ENCODE data around the gene IGSF6.

IGSF6 gene

GRCh38 chr16:21613781-21614180, 38.6 kb downstream of the IGSF6 start:
- POLR2A ChIA-PET, result interaction anchor here (1.0 kb wide), 1 partner anchor 13 kb away, joined by 4 read pairs; no protein-coding TSS in a partner anchor
- Histone ChIP-seq H3K4me3 (ENCODE audit: low read depth, low read length) (no peak overlapping the region), H3K4me1 (ENCODE audit: control insufficient read depth, insufficient read depth, low read length) (peaks cover 33% of the 10 kb centered on the region), H3K36me3 (ENCODE audit: control insufficient read depth in 2 of 2, insufficient read depth in 1 of 2, low read length in 2 of 2) (peaks cover 0 to 12% of the 10 kb centered on the region in 2 experiments; a peak in 2 of 3 replicates), H3K9me3 (ENCODE audit: control insufficient read depth, insufficient read depth, low read depth, low read length) (no peaks in the 10 kb centered on the region), H3K27ac (ENCODE audit: extremely low read depth, low read depth, low read length) (no peak overlapping the region)
- CTCF ChIA-PET, result interaction anchor here (0.7 kb wide), 1 partner anchor 8 kb away, joined by 3 read pairs; no protein-coding TSS in a partner anchor
- no peak for TF ChIP-seq KLF1 (tag by site-specific recombination; IDR thresholded peaks at IDR 0.05)
- no peak for TF ChIP-seq ZNF529 (tag by site-specific recombination; IDR thresholded peaks at IDR 0.05; ENCODE audit: insufficient replicate concordance)
- no peak for TF ChIP-seq SP7 (tag by site-specific recombination; IDR thresholded peaks at IDR 0.05)
- TF ChIP-seq ZNF501 (tag by site-specific recombination; IDR thresholded peaks at IDR 0.05), result no peak
- TF ChIP-seq REPIN1 (tag by site-specific recombination; IDR thresholded peaks at IDR 0.05; ENCODE audit: low read depth), result no peak
- TF ChIP-seq ZNF521 (tag by site-specific recombination; IDR thresholded peaks at IDR 0.05), result no peak
- no peak for TF ChIP-seq ZNF791 (tag by site-specific recombination; IDR thresholded peaks at IDR 0.05)
- no peak for TF ChIP-seq ZSCAN30 (tag by site-specific recombination; IDR thresholded peaks at IDR 0.05)
- no peak for TF ChIP-seq ZNF121 (tag by site-specific recombination; IDR thresholded peaks at IDR 0.05)

GRCh38 chr16:21613361-21613760, 39.0 kb downstream of the IGSF6 start:
- Histone ChIP-seq H3K4me1 (ENCODE audit: control insufficient read depth, insufficient read depth, low read length) (peaks cover 33% of the 10 kb centered on the region), H3K36me3 (ENCODE audit: control insufficient read depth in 2 of 2, insufficient read depth in 1 of 2, low read length in 2 of 2) (peaks cover 0 to 11% of the 10 kb centered on the region in 2 experiments; a peak in 2 of 3 replicates), H3K4me3 (ENCODE audit: low read depth, low read length) (no peak overlapping the region), H3K27ac (ENCODE audit: extremely low read depth, low read depth, low read length) (no peak overlapping the region), H3K9me3 (ENCODE audit: control insufficient read depth, insufficient read depth, low read depth, low read length) (no peaks in the 10 kb centered on the region)
- TF ChIP-seq ZNF580 (tag by site-specific recombination; IDR thresholded peaks at IDR 0.05), result no peak
- TF ChIP-seq ZNF121 (tag by site-specific recombination; IDR thresholded peaks at IDR 0.05), result no peak
- no peak for TF ChIP-seq ZIC2 (tag by site-specific recombination; IDR thresholded peaks at IDR 0.05)
- TF ChIP-seq ZBTB48 (tag by site-specific recombination; IDR thresholded peaks at IDR 0.05), result no peak
- no peak for TF ChIP-seq ZBTB7A (tag by site-specific recombination; IDR thresholded peaks at IDR 0.05; ENCODE audit: low read depth)
- no peak for TF ChIP-seq RBAK (tag by site-specific recombination; IDR thresholded peaks at IDR 0.05)
- TF ChIP-seq ZNF146 (tag by site-specific recombination; IDR thresholded peaks at IDR 0.05), result no peak
- TF ChIP-seq, protein P1, sequence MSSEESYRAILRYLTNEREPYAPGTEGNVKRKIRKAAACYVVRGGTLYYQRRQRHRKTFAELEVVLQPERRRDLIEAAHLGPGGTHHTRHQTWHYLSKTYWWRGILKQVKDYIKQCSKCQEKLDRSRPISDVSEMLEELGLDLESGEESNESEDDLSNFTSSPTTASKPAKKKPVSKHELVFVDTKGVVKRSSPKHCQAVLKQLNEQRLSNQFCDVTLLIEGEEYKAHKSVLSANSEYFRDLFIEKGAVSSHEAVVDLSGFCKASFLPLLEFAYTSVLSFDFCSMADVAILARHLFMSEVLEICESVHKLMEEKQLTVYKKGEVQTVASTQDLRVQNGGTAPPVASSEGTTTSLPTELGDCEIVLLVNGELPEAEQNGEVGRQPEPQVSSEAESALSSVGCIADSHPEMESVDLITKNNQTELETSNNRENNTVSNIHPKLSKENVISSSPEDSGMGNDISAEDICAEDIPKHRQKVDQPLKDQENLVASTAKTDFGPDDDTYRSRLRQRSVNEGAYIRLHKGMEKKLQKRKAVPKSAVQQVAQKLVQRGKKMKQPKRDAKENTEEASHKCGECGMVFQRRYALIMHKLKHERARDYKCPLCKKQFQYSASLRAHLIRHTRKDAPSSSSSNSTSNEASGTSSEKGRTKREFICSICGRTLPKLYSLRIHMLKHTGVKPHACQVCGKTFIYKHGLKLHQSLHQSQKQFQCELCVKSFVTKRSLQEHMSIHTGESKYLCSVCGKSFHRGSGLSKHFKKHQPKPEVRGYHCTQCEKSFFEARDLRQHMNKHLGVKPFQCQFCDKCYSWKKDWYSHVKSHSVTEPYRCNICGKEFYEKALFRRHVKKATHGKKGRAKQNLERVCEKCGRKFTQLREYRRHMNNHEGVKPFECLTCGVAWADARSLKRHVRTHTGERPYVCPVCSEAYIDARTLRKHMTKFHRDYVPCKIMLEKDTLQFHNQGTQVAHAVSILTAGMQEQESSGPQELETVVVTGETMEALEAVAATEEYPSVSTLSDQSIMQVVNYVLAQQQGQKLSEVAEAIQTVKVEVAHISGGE (tag by site-specific recombination; conservative IDR thresholded peaks at IDR 0.05; ENCODE audit: low read depth), result no peak
- no peak for TF ChIP-seq GLI2 (tag by site-specific recombination; IDR thresholded peaks at IDR 0.05; ENCODE audit: borderline replicate concordance, low read depth)
- ChIA-PET CTCF (no interaction called here), POLR2A (interaction anchor here (0.6 to 1.0 kb wide), 2 partner anchors 13 to 100 kb away, joined by 4 to 5 read pairs; no protein-coding TSS in a partner anchor)

GRCh38 chr16:21611556-21612384, 40.6 kb downstream of the IGSF6 start:
- Histone ChIP-seq H3K4me3 (ENCODE audit: low read depth, low read length) (no peak overlapping the region), H3K36me3 (ENCODE audit: control insufficient read depth in 2 of 2, insufficient read depth in 1 of 2, low read length in 2 of 2) (peaks cover 0 to 4% of the 10 kb centered on the region in 2 experiments; a peak in 2 of 3 replicates), H3K27ac (ENCODE audit: extremely low read depth, low read depth, low read length) (no peak overlapping the region), H3K4me1 (ENCODE audit: control insufficient read depth, insufficient read depth, low read length) (peaks cover 33% of the 10 kb centered on the region), H3K9me3 (ENCODE audit: control insufficient read depth, insufficient read depth, low read depth, low read length) (no peaks in the 10 kb centered on the region)
- ChIA-PET POLR2A (interaction anchor here (0.7 kb wide), 1 partner anchor 22 kb away, joined by 4 read pairs; no protein-coding TSS in a partner anchor), CTCF (interaction anchor here (0.7 to 1.6 kb wide), 3 partner anchors 46 to 689 kb away, joined by 3 read pairs; no protein-coding TSS in a partner anchor)
- TF ChIP-seq ZFP37 (tag by site-specific recombination; IDR thresholded peaks at IDR 0.05) (no peak), ZNF114 (tag by site-specific recombination; IDR thresholded peaks at IDR 0.05) (no peak), ZNF274 (IDR thresholded peaks at IDR 0.05; ENCODE audit: low read length) (no peak), ZNF274 (tag by site-specific recombination; IDR thresholded peaks at IDR 0.05; ENCODE audit: borderline replicate concordance) (no peak), GFI1B (tag by site-specific recombination; IDR thresholded peaks at IDR 0.05) (0 out of 2 replicates have a peak, but pooled peaks have one; percentile 38), ZNF155 (tag by site-specific recombination; IDR thresholded peaks at IDR 0.05) (no peak), ZNF501 (tag by site-specific recombination; IDR thresholded peaks at IDR 0.05) (no peak), ZBTB17 (tag by site-specific recombination; IDR thresholded peaks at IDR 0.05) (peak; percentile 29; the same call in 1 of the 2 replicates), SCRT2 (tag by site-specific recombination; IDR thresholded peaks at IDR 0.05) (peak; percentile 88), ZNF37A (tag by site-specific recombination; IDR thresholded peaks at IDR 0.05) (no peak)
- TF ChIP-seq, protein P2, sequence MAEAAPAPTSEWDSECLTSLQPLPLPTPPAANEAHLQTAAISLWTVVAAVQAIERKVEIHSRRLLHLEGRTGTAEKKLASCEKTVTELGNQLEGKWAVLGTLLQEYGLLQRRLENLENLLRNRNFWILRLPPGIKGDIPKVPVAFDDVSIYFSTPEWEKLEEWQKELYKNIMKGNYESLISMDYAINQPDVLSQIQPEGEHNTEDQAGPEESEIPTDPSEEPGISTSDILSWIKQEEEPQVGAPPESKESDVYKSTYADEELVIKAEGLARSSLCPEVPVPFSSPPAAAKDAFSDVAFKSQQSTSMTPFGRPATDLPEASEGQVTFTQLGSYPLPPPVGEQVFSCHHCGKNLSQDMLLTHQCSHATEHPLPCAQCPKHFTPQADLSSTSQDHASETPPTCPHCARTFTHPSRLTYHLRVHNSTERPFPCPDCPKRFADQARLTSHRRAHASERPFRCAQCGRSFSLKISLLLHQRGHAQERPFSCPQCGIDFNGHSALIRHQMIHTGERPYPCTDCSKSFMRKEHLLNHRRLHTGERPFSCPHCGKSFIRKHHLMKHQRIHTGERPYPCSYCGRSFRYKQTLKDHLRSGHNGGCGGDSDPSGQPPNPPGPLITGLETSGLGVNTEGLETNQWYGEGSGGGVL (tag by site-specific recombination; IDR thresholded peaks at IDR 0.05), result no peak

Data from HEK293 (cell line).